GM23248 (cell line): ENCODE data around the gene VPS26A. TPM values are rescaled to one million over a fixed set of nuclear protein-coding genes. Genes with fewer than 3 reads are reported as not detected.

Experiments used
- DNase-seq: peaks from one replicate; pipeline ENCODE4 v3.0.0-alpha.2; 2015
- H2AFZ ChIP-seq: fragments of 200-600 bp; sonication (generic); 2 replicates; pipeline ENCODE4 v1.6.1; 2016; ENCODE audit warnings: antibody characterized with exemption
- H3F3A ChIP-seq: fragments of 200-600 bp; sonication (generic); 2 replicates; pipeline ENCODE4 v1.6.1; 2016; ENCODE audit warnings: mild to moderate bottlenecking, antibody characterized with exemption, mixed run types; ENCODE audit not compliant: insufficient read depth
- H3K27ac ChIP-seq: fragments of 200-600 bp; sonication (generic); 2 replicates; pipeline ENCODE4 v1.5.1; 2016; ENCODE audit warnings: mild to moderate bottlenecking
- H3K27me3 ChIP-seq: fragments of 200-600 bp; sonication (generic); replicated peaks from 2 replicates; pipeline ENCODE4 v1.6.1; 2016; ENCODE audit warnings: mild to moderate bottlenecking; ENCODE audit not compliant: insufficient read depth
- H3K36me3 ChIP-seq: fragments of 200-600 bp; sonication (generic); 2 replicates; pipeline ENCODE4 v1.6.1; 2016; ENCODE audit warnings: low read depth, mild to moderate bottlenecking
- H3K4me1 ChIP-seq: fragments of 200-600 bp; sonication (generic); 2 replicates; pipeline ENCODE4 v1.6.1; 2016; ENCODE audit warnings: mild to moderate bottlenecking; ENCODE audit not compliant: insufficient read depth
- H3K4me2 ChIP-seq: fragments of 200-600 bp; sonication (generic); one replicate; pipeline ENCODE4 v1.6.1; 2016; ENCODE audit warnings: mild to moderate bottlenecking; ENCODE audit not compliant: unreplicated experiment
- H3K4me3 ChIP-seq: fragments of 200-600 bp; sonication (generic); 2 replicates; pipeline ENCODE4 v1.5.1; 2016; ENCODE audit warnings: mild to moderate bottlenecking
- H3K79me2 ChIP-seq: fragments of 200-600 bp; sonication (generic); 2 replicates; pipeline ENCODE4 v1.6.1; 2016; ENCODE audit warnings: mild to moderate bottlenecking; ENCODE audit not compliant: insufficient read depth
- H3K9ac ChIP-seq: fragments of 200-600 bp; sonication (generic); 2 replicates; pipeline ENCODE4 v1.6.1; 2016; ENCODE audit warnings: mild to moderate bottlenecking
- H3K9me2 ChIP-seq: fragments of 200-600 bp; sonication (generic); 2 replicates; pipeline ENCODE4 v1.6.1; 2016; ENCODE audit warnings: mixed run types, mild to moderate bottlenecking, moderate library complexity; ENCODE audit not compliant: insufficient read depth
- H3K9me3 ChIP-seq: fragments of 200-600 bp; sonication (generic); one replicate; pipeline ENCODE4 v1.6.1; 2017; ENCODE audit warnings: low read depth
- H4K20me1 ChIP-seq: fragments of 200-600 bp; sonication (generic); 2 replicates; pipeline ENCODE4 v1.6.0; 2016; ENCODE audit not compliant: insufficient read depth
- EZH2 ChIP-seq: fragments of 200-600 bp; sonication (generic); IDR thresholded peaks from 2 replicates; pipeline ENCODE4 v1.6.1; 2018; ENCODE audit warnings: antibody characterized with exemption, mild to moderate bottlenecking; ENCODE audit not compliant: insufficient read depth, poor library complexity, severe bottlenecking
- EZH2phosphoT487 ChIP-seq: fragments of 200-600 bp; sonication (generic); IDR thresholded peaks from 2 replicates; pipeline ENCODE4 v1.6.1; 2018; ENCODE audit warnings: antibody characterized with exemption, moderate library complexity, mild to moderate bottlenecking, low read depth; ENCODE audit not compliant: insufficient read depth
- WGBS, 2 experiments: methylation state at CpG; one replicate each; pipeline ENCODE4 v1.1.6; 2015 to 2017; ENCODE audit warnings: low lambda C conversion rate in 2 of 2, low coverage in 1 of 2; ENCODE audit errors: missing lambda C conversion rate in 2 of 2; 5-methylcytosine and 5-hydroxymethylcytosine counted together
- in situ Hi-C: fragments of 300-500 bp; cut with MboI; formaldehyde crosslinking; loops from 2 replicates; pipeline ENCODE4 v1.15.0; 2020
- polyA plus RNA-seq: library from polyadenylated mRNA; unstranded; fragments of >200 nt; fragmentation: Nextera tagmentation; extraction: Ambion mirVana; gene quantifications from 2 replicates; pipeline ENCODE4 v1.2.1, GENCODE V29; 2016
- total RNA-seq: library from RNA; depleted of rRNA; stranded (reverse); fragments of >200 nt; shearing (Covaris generic); gene quantifications from 2 replicates; pipeline ENCODE4 v1.2.3, GENCODE V29; 2014

VPS26A gene
- total and polyA plus RNA-seq, 2 experiments from 2014 or later: 24.4 to 82.0 TPM

GRCh38 chr10:69123306-69123746, 652 bp upstream of the VPS26A start:
- Histone ChIP-seq H3K27me3 (no peaks in the 10 kb centered on the region), H2AFZ (peak overlapping the region; percentile 86), H3K4me3 (peak overlapping the region; percentile 89), H4K20me1 (no peaks in the 10 kb centered on the region), H3K4me1 (peaks cover 16% of the 10 kb centered on the region), H3K9ac (peak overlapping the region; percentile 96), H3K9me3 (no peaks in the 10 kb centered on the region), H3K9me2 (no peaks in the 10 kb centered on the region), H3F3A (peaks cover 23% of the 10 kb centered on the region), H3K4me2 (peak overlapping the region; percentile 84), H3K27ac (peak overlapping the region; percentile 97), H3K36me3 (no peaks in the 10 kb centered on the region), H3K79me2 (peaks cover 40% of the 10 kb centered on the region)
- DNase-seq: peak; percentile 88
- in situ Hi-C loops: no loop called here
- TF ChIP-seq EZH2phosphoT487: no peak
- TF ChIP-seq EZH2: no peak
- WGBS, 2 experiments: 1 to 4% methylated on average over 16 of the region's 16 CpGs

GRCh38 chr10:69124563-69125268, 738 bp downstream of the VPS26A start:
- DNase-seq: peak; percentile 80
- H3K79me2 ChIP-seq: peaks cover 54% of the 10 kb centered on the region
- peak overlapping the region; percentile 96 for H3K9ac ChIP-seq
- peak overlapping the region; percentile 97 for H3K27ac ChIP-seq
- H2AFZ ChIP-seq: peak overlapping the region; percentile 83
- 1% methylated on average over 24 to 26 of the region's 26 CpGs for WGBS, 2 experiments
- H3K9me3 ChIP-seq: no peaks in the 10 kb centered on the region
- H3K4me1 ChIP-seq: peaks cover 16% of the 10 kb centered on the region
- in situ Hi-C loops: no loop called here
- H3K27me3 ChIP-seq: no peaks in the 10 kb centered on the region
- H3K9me2 ChIP-seq: no peaks in the 10 kb centered on the region
- H3K36me3 ChIP-seq: no peaks in the 10 kb centered on the region
- H3K4me3 ChIP-seq: peak overlapping the region; percentile 89
- H4K20me1 ChIP-seq: no peaks in the 10 kb centered on the region
- peaks cover 23% of the 10 kb centered on the region for H3F3A ChIP-seq
- peak overlapping the region; percentile 98 for H3K4me2 ChIP-seq
- TF ChIP-seq EZH2phosphoT487: no peak
- TF ChIP-seq EZH2: no peak

- Histone ChIP-seq H4K20me1 (no peaks in the 10 kb centered on the region), H3K4me1 (peaks cover 23% of the 10 kb centered on the region), H3K36me3 (no peaks in the 10 kb centered on the region), H3F3A (peaks cover 23% of the 10 kb centered on the region), H3K27ac (peak overlapping the region; percentile 97; the same call in 1 of the 2 replicates), H3K4me3 (peak overlapping the region; percentile 89), H3K9me2 (no peaks in the 10 kb centered on the region), H3K4me2 (peak overlapping the region; percentile 98), H2AFZ (no peak overlapping the region), H3K9ac (peak overlapping the region; percentile 96), H3K27me3 (no peaks in the 10 kb centered on the region), H3K9me3 (no peaks in the 10 kb centered on the region), H3K79me2 (peaks cover 62% of the 10 kb centered on the region)
- TF ChIP-seq EZH2phosphoT487 (no peak), EZH2 (no peak)
- in situ Hi-C loops: no loop called here
- no peak for DNase-seq
- 39 to 46% methylated on average over 1 of the region's 1 CpG for WGBS, 2 experiments
These were observed 1.6 kb downstream of the VPS26A start for GRCh38 chr10:69125554-69125953.

- H2AFZ ChIP-seq: no peak overlapping the region
- no peaks in the 10 kb centered on the region for H4K20me1 ChIP-seq
- H3K79me2 ChIP-seq: peaks cover 100% of the 10 kb centered on the region
- no peak overlapping the region for H3K4me3 ChIP-seq
- peak; percentile 55 for DNase-seq
- 44 to 46% methylated on average over 2 of the region's 2 CpGs for WGBS, 2 experiments
- no peaks in the 10 kb centered on the region for H3K27me3 ChIP-seq
- no peaks in the 10 kb centered on the region for H3K9me2 ChIP-seq
- H3K9me3 ChIP-seq: no peaks in the 10 kb centered on the region
- peak overlapping the region; percentile 5 for H3K4me2 ChIP-seq
- peaks cover 5% of the 10 kb centered on the region for H3F3A ChIP-seq
- no peak overlapping the region for H3K9ac ChIP-seq
- H3K36me3 ChIP-seq: peaks cover 9% of the 10 kb centered on the region; the same call in 1 of the 2 replicates
- H3K27ac ChIP-seq: no peak overlapping the region
- TF ChIP-seq EZH2: no peak
- TF ChIP-seq EZH2phosphoT487: no peak
- peaks cover 19% of the 10 kb centered on the region for H3K4me1 ChIP-seq
- in situ Hi-C loops: no loop called here
These were observed 6.3 kb downstream of the VPS26A start for GRCh38 chr10:69130251-69130650.
